Lung (tissue), 12 donors: ENCODE results near the gene RHOBTB1. TPM values are rescaled to one million over a fixed set of nuclear protein-coding genes. Genes with fewer than 3 reads are reported as not detected.

Experiments used
- ATAC-seq: fragments of 200-7000 bp; cut with Tn5 transposase; one replicate; pipeline ENCODE4 v1.9.1; 2020; ENCODE audit warnings: moderate number of reproducible peaks; ENCODE audit not compliant: insufficient read depth, low FRiP score
- DNase-seq, 3 donors: peaks; one replicate each; pipeline ENCODE4 v3.0.0-alpha.2; 2013 to 2017
- H3K27ac ChIP-seq, 2 donors: one replicate each; pipeline ENCODE4 v1.5.1; 2013; ENCODE audit warnings: mild to moderate bottlenecking in 2 of 2, moderate library complexity in 2 of 2, control low read depth in 1 of 2, inconsistent platforms in 1 of 2, low read depth in 1 of 2, low read length in 1 of 2
- H3K27me3 ChIP-seq, 3 donors: one replicate each; pipeline ENCODE4 v1.5.1; 2013; ENCODE audit warnings: low read length in 2 of 3; ENCODE audit not compliant: control insufficient read depth in 3 of 3, insufficient read depth in 3 of 3
- H3K36me3 ChIP-seq, 4 donors: one replicate each; pipeline ENCODE4 v1.5.1; 2013; ENCODE audit warnings: low read length in 4 of 4, mild to moderate bottlenecking in 1 of 4, moderate library complexity in 1 of 4; ENCODE audit not compliant: control insufficient read depth in 4 of 4, insufficient read depth in 4 of 4
- H3K4me1 ChIP-seq, 5 donors: one replicate each; pipeline ENCODE4 v1.5.1; 2013; ENCODE audit warnings: low read length in 5 of 5, mild to moderate bottlenecking in 2 of 5, moderate library complexity in 1 of 5; ENCODE audit not compliant: control insufficient read depth in 5 of 5, insufficient read depth in 5 of 5
- H3K4me3 ChIP-seq: one replicate; pipeline ENCODE4 v1.5.1; 2013; ENCODE audit warnings: mild to moderate bottlenecking, control low read depth, moderate library complexity
- H3K9ac ChIP-seq, 2 donors: one replicate each; pipeline ENCODE4 v1.5.1; 2013; ENCODE audit warnings: low read length in 2 of 2, control low read depth in 1 of 2; ENCODE audit not compliant: insufficient read depth in 1 of 2
- H3K9me3 ChIP-seq, 4 donors: one replicate each; pipeline ENCODE4 v1.5.1; 2013; ENCODE audit warnings: low read length in 3 of 4, mild to moderate bottlenecking in 1 of 4, moderate library complexity in 1 of 4; ENCODE audit not compliant: control insufficient read depth in 4 of 4, insufficient read depth in 3 of 4
- WGBS, 2 donors: extraction: QIAGEN DNeasy Blood & Tissue Kit; methylation state at CpG; one replicate each; pipeline ENCODE4 v1.1.7; 2013; 5-methylcytosine and 5-hydroxymethylcytosine counted together
- polyA plus RNA-seq, 2 donors: library from polyadenylated mRNA; stranded (reverse); fragments of 200-250 nt; gene quantifications; one replicate each; pipeline ENCODE4 v1.2.1, GENCODE V29; 2013
- total RNA-seq, 2 donors: library from RNA; depleted of rRNA in 1 of 2; stranded (reverse); fragments of >200 nt in 1 of 2; gene quantifications; one replicate each; pipeline ENCODE4 v1.2.1, GENCODE V29; 2014 to 2021
- TF ChIP-seq, protein P1 (sequence below): IDR thresholded peaks from 2 replicates; pipeline ENCODE4 v1.5.1; 2012; ENCODE audit warnings: mild to moderate bottlenecking; ENCODE audit errors: control extremely low read depth, extremely low read depth
- donor health status: control.
- donor health status: control.
- donor health status: Bipolar disorder and iron deficiency.
- donor health status: healthy.
- donor health status: DM: yes; HTN: yes; CAD: no.

RHOBTB1 gene
- total and polyA plus RNA-seq, 4 donors, result 4.8 to 27.2 (median 8.0) TPM

DNA sequence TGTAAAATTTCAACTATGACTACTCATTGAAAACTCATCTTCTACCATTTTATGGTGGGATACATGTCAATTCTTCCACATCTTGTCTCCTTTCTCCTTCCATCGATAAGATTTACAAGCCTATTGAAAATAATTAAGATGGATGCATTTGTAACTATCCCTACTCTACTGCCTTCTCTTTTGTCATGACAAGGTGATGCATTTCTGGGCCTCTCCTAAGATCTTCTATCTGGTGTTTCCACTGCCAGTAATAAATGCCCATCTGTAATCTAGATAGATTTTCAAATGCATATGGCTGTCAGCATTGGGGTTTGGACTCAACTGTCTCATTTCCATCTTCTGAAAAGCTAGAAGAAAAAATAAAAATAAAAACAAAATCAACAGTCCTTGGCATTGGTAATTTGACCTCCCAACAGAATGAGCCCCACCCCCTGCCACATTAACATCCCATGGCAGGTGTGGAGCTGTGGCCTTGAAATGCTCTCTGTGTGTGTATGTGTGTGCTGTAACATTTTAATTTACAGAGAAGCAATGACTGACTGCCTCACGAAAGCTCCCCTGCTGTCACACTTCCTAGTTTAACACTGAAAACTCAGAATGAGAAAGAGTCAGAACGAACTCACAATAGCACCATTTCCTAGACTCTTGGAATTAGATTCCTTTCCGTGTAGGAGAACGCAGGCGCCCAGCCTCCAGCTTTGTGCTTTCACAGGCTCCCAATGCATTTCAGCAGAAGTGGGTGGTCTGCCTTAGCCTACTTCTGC, 74.2 kb downstream of the RHOBTB1 start:
- ATAC-seq (no peak), DNase-seq (no peak)
- 92 to 96% methylated on average over 6 of the region's 6 CpGs for WGBS, 2 donors
- no peak overlapping the region for H3K4me3 ChIP-seq
- no peak overlapping the region for H3K9ac ChIP-seq
- H3K9me3 ChIP-seq, result peaks cover 0 to 1% (median 0%) of the 10 kb centered on the region in 4 donors
- H3K27me3 ChIP-seq, result no peaks in the 10 kb centered on the region
- no peaks in the 10 kb centered on the region for H3K4me1 ChIP-seq
- peaks cover 9 to 40% (median 24%) of the 10 kb centered on the region in 4 donors for H3K36me3 ChIP-seq
- H3K27ac ChIP-seq, result no peak overlapping the region
- TF ChIP-seq, protein P1, sequence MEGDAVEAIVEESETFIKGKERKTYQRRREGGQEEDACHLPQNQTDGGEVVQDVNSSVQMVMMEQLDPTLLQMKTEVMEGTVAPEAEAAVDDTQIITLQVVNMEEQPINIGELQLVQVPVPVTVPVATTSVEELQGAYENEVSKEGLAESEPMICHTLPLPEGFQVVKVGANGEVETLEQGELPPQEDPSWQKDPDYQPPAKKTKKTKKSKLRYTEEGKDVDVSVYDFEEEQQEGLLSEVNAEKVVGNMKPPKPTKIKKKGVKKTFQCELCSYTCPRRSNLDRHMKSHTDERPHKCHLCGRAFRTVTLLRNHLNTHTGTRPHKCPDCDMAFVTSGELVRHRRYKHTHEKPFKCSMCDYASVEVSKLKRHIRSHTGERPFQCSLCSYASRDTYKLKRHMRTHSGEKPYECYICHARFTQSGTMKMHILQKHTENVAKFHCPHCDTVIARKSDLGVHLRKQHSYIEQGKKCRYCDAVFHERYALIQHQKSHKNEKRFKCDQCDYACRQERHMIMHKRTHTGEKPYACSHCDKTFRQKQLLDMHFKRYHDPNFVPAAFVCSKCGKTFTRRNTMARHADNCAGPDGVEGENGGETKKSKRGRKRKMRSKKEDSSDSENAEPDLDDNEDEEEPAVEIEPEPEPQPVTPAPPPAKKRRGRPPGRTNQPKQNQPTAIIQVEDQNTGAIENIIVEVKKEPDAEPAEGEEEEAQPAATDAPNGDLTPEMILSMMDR, result no peak

DNA sequence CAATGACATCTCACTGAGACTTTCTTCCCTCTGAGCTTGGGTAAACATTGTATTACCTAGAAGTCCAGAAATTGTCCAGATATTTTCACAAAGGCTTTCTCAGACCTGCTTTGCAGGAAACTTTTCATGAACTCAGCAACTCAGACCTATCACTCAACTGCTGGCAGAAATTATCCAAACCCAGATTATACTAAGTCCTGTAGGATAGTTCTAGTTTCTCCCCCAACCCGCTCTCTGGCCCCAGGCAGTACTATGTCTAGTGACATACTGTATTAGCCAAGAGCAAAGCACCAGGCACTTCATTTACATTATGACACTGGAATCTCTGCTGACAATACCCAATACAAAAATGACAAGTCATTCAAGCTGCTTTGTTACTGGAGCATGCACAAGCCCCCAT, 75.0 kb downstream of the RHOBTB1 start:
- no peak for DNase-seq
- H3K9me3 ChIP-seq, result peaks cover 0 to 1% (median 0%) of the 10 kb centered on the region in 4 donors
- TF ChIP-seq, protein P1, result no peak
- H3K36me3 ChIP-seq, result peaks cover 9 to 37% (median 23%) of the 10 kb centered on the region in 4 donors
- H3K4me3 ChIP-seq, result no peak overlapping the region
- H3K27me3 ChIP-seq, result no peaks in the 10 kb centered on the region
- no peak overlapping the region for H3K27ac ChIP-seq
- H3K9ac ChIP-seq, result no peak overlapping the region
- no peaks in the 10 kb centered on the region for H3K4me1 ChIP-seq
- no peak for ATAC-seq
- 94 to 96% methylated on average over 1 of the region's 1 CpG for WGBS, 2 donors

DNA sequence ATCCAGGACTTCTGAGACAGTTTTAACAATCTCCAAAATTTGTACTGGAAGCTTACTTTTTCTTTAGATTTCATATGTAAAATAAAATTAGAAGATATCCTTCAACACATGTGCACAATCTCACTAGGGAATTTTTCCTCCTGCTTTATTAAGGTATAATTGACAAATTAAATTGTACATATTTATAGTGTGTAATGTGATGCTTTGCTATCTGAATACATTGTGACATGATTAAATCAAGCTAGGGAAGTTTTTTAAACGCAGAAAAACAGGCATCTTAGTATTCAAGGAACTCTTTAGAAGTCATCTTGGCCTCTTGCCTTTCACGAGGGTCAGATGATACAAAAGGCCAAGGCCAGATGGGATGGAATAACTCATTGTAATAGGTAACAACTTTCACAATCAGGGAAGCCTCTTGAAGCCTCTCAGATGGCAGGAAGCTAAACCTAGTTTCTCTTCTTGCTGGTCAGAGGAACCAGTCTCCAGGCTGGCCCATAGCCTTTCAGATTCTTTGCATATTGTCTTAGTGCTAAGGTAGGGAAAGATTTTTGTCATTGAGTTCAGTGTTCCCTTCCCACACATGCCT, 78.7 kb downstream of the RHOBTB1 start:
- Histone ChIP-seq H3K36me3 (peaks cover 3 to 13% (median 8%) of the 10 kb centered on the region in 4 donors), H3K27ac (no peak overlapping the region), H3K9me3 (peaks cover 0 to 1% (median 0%) of the 10 kb centered on the region in 4 donors), H3K4me1 (no peaks in the 10 kb centered on the region), H3K4me3 (no peak overlapping the region), H3K27me3 (no peaks in the 10 kb centered on the region), H3K9ac (no peak overlapping the region)
- WGBS, 2 donors, result 51 to 77% methylated on average over 2 of the region's 2 CpGs
- TF ChIP-seq, protein P1, result no peak
- ATAC-seq (no peak), DNase-seq (no peak)
